CD4-positive, alpha-beta T cell treated with Interleukin-12 subunit alpha and Interleukin-12 subunit beta, for 1 hour (primary cell): ENCODE measurements around the gene PTPRD.

Experiments
- DNase-seq: peaks from one replicate; pipeline ENCODE4 v3.0.0-alpha.2; 2020

The PTPRD gene

GRCh38 chr9:8694983-8695588 lies 1917.7 kb downstream of the PTPRD start:
- DNase-seq: no peak

GRCh38 chr9:8693464-8693863 lies 1919.3 kb downstream of the PTPRD start:
- no peak for DNase-seq

- DNase-seq: no peak
Measured at GRCh38 chr9:8686516-8686915, 1926.3 kb downstream of the PTPRD start.

- no peak for DNase-seq
Measured at GRCh38 chr9:8685825-8686224, 1927.0 kb downstream of the PTPRD start.

- no peak for DNase-seq
Measured at GRCh38 chr9:8684978-8685708, 1927.7 kb downstream of the PTPRD start.

- no peak for DNase-seq
Measured at GRCh38 chr9:8683496-8683895, 1929.3 kb downstream of the PTPRD start.

- DNase-seq: no peak
Measured at GRCh38 chr9:8680658-8681057, 1932.1 kb downstream of the PTPRD start.

GRCh38 chr9:8680157-8680556 lies 1932.6 kb downstream of the PTPRD start:
- no peak for DNase-seq

- DNase-seq: no peak
Measured at GRCh38 chr9:8679371-8679822, 1933.4 kb downstream of the PTPRD start.

- DNase-seq: no peak
Measured at GRCh38 chr9:8677741-8678140, 1935.1 kb downstream of the PTPRD start.

- no peak for DNase-seq
Measured at GRCh38 chr9:8674536-8674935, 1938.3 kb downstream of the PTPRD start.

GRCh38 chr9:8673830-8674229 lies 1939.0 kb downstream of the PTPRD start:
- no peak for DNase-seq

GRCh38 chr9:8670751-8671150 lies 1942.1 kb downstream of the PTPRD start:
- DNase-seq: no peak

- no peak for DNase-seq
Measured at GRCh38 chr9:8668751-8669150, 1944.1 kb downstream of the PTPRD start.

- no peak for DNase-seq
Measured at GRCh38 chr9:8668231-8668630, 1944.6 kb downstream of the PTPRD start.

- DNase-seq: no peak
Measured at GRCh38 chr9:8666060-8666459, 1946.7 kb downstream of the PTPRD start.

GRCh38 chr9:8660383-8660782 lies 1952.4 kb downstream of the PTPRD start:
- DNase-seq: peak; percentile 7

GRCh38 chr9:8659108-8659507 lies 1953.7 kb downstream of the PTPRD start:
- DNase-seq: no peak

GRCh38 chr9:8655071-8655470 lies 1957.7 kb downstream of the PTPRD start:
- no peak for DNase-seq

- DNase-seq: no peak
Measured at GRCh38 chr9:8653855-8654254, 1958.9 kb downstream of the PTPRD start.

GRCh38 chr9:8653111-8653510 lies 1959.7 kb downstream of the PTPRD start:
- no peak for DNase-seq

- DNase-seq: no peak
Measured at GRCh38 chr9:8652255-8652654, 1960.5 kb downstream of the PTPRD start.

GRCh38 chr9:8651846-8652215 lies 1961.0 kb downstream of the PTPRD start:
- no peak for DNase-seq

GRCh38 chr9:8651070-8651845 lies 1961.5 kb downstream of the PTPRD start:
- DNase-seq: no peak
